CD4-positive, alpha-beta memory T cell (primary cell): ENCODE measurements around the gene TMOD4. TPM values are rescaled to one million over a fixed set of nuclear protein-coding genes. Genes with fewer than 3 reads are reported as not detected.
A peak's percentile ranks its signal among the peaks of the same experiment; 100 is the strongest.

Source experiments
- CTCF ChIA-PET: fragments of 350-600 bp; sonication (Branson Sonifier 250); formaldehyde crosslinking; loops from one replicate; lab custom pipeline; 2021; ENCODE audit warnings: inconsistent platforms; ENCODE audit not compliant: partially characterized antibody; lab: Charles Lee
- POLR2A ChIA-PET: fragments of 350-600 bp; sonication (Branson Sonifier 250); formaldehyde crosslinking; loops from one replicate; lab custom pipeline; 2021; ENCODE audit not compliant: partially characterized antibody; lab: Charles Lee
- DNase-seq, 5 donors: peaks; one replicate each; pipeline versions ENCODE4 v3.0.0 to v3.0.0-alpha.2; 2020 to 2022; ENCODE audit warnings: mixed read lengths in 1 of 5
- H3K27ac ChIP-seq: one replicate; pipeline ENCODE4 v1.7.0; 2013; ENCODE audit warnings: low read depth, low read length
- H3K27me3 ChIP-seq: 2 replicates; pipeline ENCODE4 v1.7.0; 2013; ENCODE audit warnings: mild to moderate bottlenecking, low read length, moderate library complexity; ENCODE audit not compliant: insufficient read depth
- H3K36me3 ChIP-seq: 2 replicates; pipeline ENCODE4 v1.7.0; 2013; ENCODE audit warnings: mild to moderate bottlenecking, low read length, moderate library complexity; ENCODE audit not compliant: insufficient read depth
- H3K4me1 ChIP-seq: 2 replicates; pipeline ENCODE4 v1.7.0; 2013; ENCODE audit warnings: mild to moderate bottlenecking, low read length, moderate library complexity; ENCODE audit not compliant: insufficient read depth
- H3K4me3 ChIP-seq, 2 donors: one replicate each; pipeline ENCODE4 v1.7.0; 2013; ENCODE audit warnings: low read length in 2 of 2, mild to moderate bottlenecking in 1 of 2
- H3K9me3 ChIP-seq, 2 donors: one replicate each; pipeline ENCODE4 v1.7.0; 2013; ENCODE audit warnings: low read length in 2 of 2, control low read depth in 1 of 2; ENCODE audit not compliant: control insufficient read depth in 1 of 2
- H3K27ac Mint-ChIP-seq, 7 donors: one replicate each; pipeline ENCODE4 v1.8.0; 2020 to 2021; ENCODE audit warnings: mixed read lengths in 7 of 7, mild to moderate bottlenecking in 6 of 7, inconsistent platforms in 3 of 7, moderate library complexity in 3 of 7
- H3K27me3 Mint-ChIP-seq, 2 donors: one replicate each; pipeline ENCODE4 v1.8.0; 2020 to 2021; ENCODE audit warnings: mixed read lengths in 2 of 2
- H3K36me3 Mint-ChIP-seq, 2 donors: one replicate each; pipeline ENCODE4 v1.8.0; 2020 to 2021; ENCODE audit warnings: mixed read lengths in 2 of 2, inconsistent platforms in 1 of 2, mild to moderate bottlenecking in 1 of 2
- H3K4me1 Mint-ChIP-seq, 4 donors: one replicate each; pipeline ENCODE4 v1.8.0; 2020 to 2021; ENCODE audit warnings: mixed read lengths in 4 of 4, mild to moderate bottlenecking in 1 of 4
- H3K4me3 Mint-ChIP-seq, 8 donors: one replicate each; pipeline ENCODE4 v1.8.0; 2020 to 2021; ENCODE audit warnings: mixed read lengths in 8 of 8, mild to moderate bottlenecking in 7 of 8, moderate library complexity in 6 of 8, inconsistent platforms in 3 of 8
- H3K9me3 Mint-ChIP-seq, 8 donors: one replicate each; pipeline ENCODE4 v1.8.0; 2020 to 2021; ENCODE audit warnings: mixed read lengths in 8 of 8, mild to moderate bottlenecking in 5 of 8, inconsistent platforms in 3 of 8, moderate library complexity in 1 of 8
- intact Hi-C: fragments of 100-400 bp; cut with micrococcal nuclease; formaldehyde crosslinking; loops from one replicate; pipeline ENCODE4 v1.15.1; 2023
- polyA plus RNA-seq, 2 donors: library from polyadenylated mRNA; unstranded; fragments of 300-500 nt; fragmentation: Illumina TruSeq; gene quantifications; one replicate each; pipeline ENCODE4 v1.2.3, GENCODE V29; 2021
- total RNA-seq, 2 experiments: library from RNA; stranded (reverse); gene quantifications; one replicate each; pipeline ENCODE4 v1.2.3, GENCODE V29; 2021

TMOD4 gene
- total and polyA plus RNA-seq, 4 experiments from 2014 or later, result 6.4 TPM; not detected in 2

GRCh38 chr1:151166505-151166956, 9.2 kb downstream of the TMOD4 start:
- peaks cover 27% of the 10 kb centered on the region for H3K36me3 ChIP-seq
- H3K27ac ChIP-seq, result peak overlapping the region; percentile 73
- Mint-ChIP-seq H3K9me3 (peaks cover 0 to 5% (median 0%) of the 10 kb centered on the region in 8 donors), H3K4me3 (peak overlapping the region; percentile 94 to 100 (median 98)), H3K27me3 (peaks cover 2% of the 10 kb centered on the region in 2 donors), H3K36me3 (peaks cover 35 to 63% of the 10 kb centered on the region in 2 donors), H3K4me1 (peaks cover 26 to 57% (median 43%) of the 10 kb centered on the region in 4 donors), H3K27ac (peak overlapping the region; percentile 93 to 99 (median 98))
- no peak for DNase-seq
- ChIA-PET CTCF (interaction anchor here (0.7 to 3.5 kb wide), 6 partner anchors 9 to 174 kb away, joined by 3 to 17 read pairs (median 5); partner anchors contain the start of genes TMOD4, TNFAIP8L2 and VPS72), POLR2A (interaction anchor here (0.6 to 6.9 kb wide), 18 partner anchors 9 to 811 kb away, joined by 3 to 79 read pairs (median 4); partner anchors contain the start of genes C1orf56, MINDY1, PIP5K1A and PSMD4)
- no peaks in the 10 kb centered on the region for H3K27me3 ChIP-seq
- no peaks in the 10 kb centered on the region for H3K9me3 ChIP-seq
- H3K4me1 ChIP-seq, result peaks cover 36% of the 10 kb centered on the region
- intact Hi-C loops, result loop anchor here (1.0 kb wide), 3 partner anchors 24 to 88 kb away; partner anchors contain the start of genes PIP5K1A, PSMD4 and VPS72
- H3K4me3 ChIP-seq, result peak overlapping the region; percentile 91 to 99

- peaks cover 42% of the 10 kb centered on the region for H3K4me1 ChIP-seq
- POLR2A ChIA-PET, result interaction anchor here (0.6 to 6.9 kb wide), 18 partner anchors 9 to 160 kb away, joined by 3 to 79 read pairs (median 4); partner anchors contain the start of genes C1orf56, MINDY1, PIP5K1A and PSMD4
- peak within 1 kb of the TSS; percentile 73 for H3K27ac ChIP-seq
- intact Hi-C loops, result loop anchor here (1.0 kb wide), 4 partner anchors 9 to 88 kb away; partner anchors contain the start of genes PIP5K1A, PSMD4 and VPS72
- peak within 1 kb of the TSS; percentile 91 to 99 for H3K4me3 ChIP-seq
- no peaks in the 10 kb centered on the region for H3K27me3 ChIP-seq
- Mint-ChIP-seq H3K4me1 (peaks cover 29 to 62% (median 47%) of the 10 kb centered on the region in 4 donors), H3K27ac (peak within 1 kb of the TSS; percentile 93 to 99 (median 98)), H3K27me3 (peaks cover 2% of the 10 kb centered on the region in 2 donors), H3K4me3 (peak within 1 kb of the TSS; percentile 94 to 100 (median 98)), H3K36me3 (peaks cover 34 to 60% of the 10 kb centered on the region in 2 donors), H3K9me3 (peaks cover 0 to 5% (median 0%) of the 10 kb centered on the region in 8 donors)
- CTCF ChIA-PET, result interaction anchor here (0.7 to 3.5 kb wide), 7 partner anchors 9 to 175 kb away, joined by 3 to 17 read pairs (median 5); partner anchors contain the start of genes TMOD4, TNFAIP8L2 and VPS72
- H3K36me3 ChIP-seq, result peaks cover 23% of the 10 kb centered on the region
- DNase-seq, result peak; percentile 97 to 98 (median 97)
- H3K9me3 ChIP-seq, result no peaks in the 10 kb centered on the region
These were observed 9.9 kb downstream of the TMOD4 start, which contains the start of the genes LYSMD1 and SCNM1 for GRCh38 chr1:151165738-151166504. LYSMD1 (minus strand) TSS chr1:151165902; CDS start chr1:151165258, 644 bp downstream. SCNM1 (plus strand) TSS chr1:151166144; CDS start chr1:151166153, 9 bp downstream.

GRCh38 chr1:151165281-151165737, 10.5 kb downstream of the TMOD4 start:
- H3K36me3 Mint-ChIP-seq, result peaks cover 34 to 56% of the 10 kb centered on the region in 2 donors
- peak overlapping the region in 1 of 2 donors; percentile 49 for H3K4me3 ChIP-seq
- H3K27me3 Mint-ChIP-seq, result peaks cover 2% of the 10 kb centered on the region in 2 donors
- H3K36me3 ChIP-seq, result peaks cover 20% of the 10 kb centered on the region
- H3K27me3 ChIP-seq, result no peaks in the 10 kb centered on the region
- no peak for DNase-seq
- peak overlapping the region; percentile 93 to 99 (median 98) for H3K27ac Mint-ChIP-seq
- no peaks in the 10 kb centered on the region for H3K9me3 ChIP-seq
- intact Hi-C loops, result loop anchor here (1.0 kb wide), 1 partner anchor 8 kb away; no protein-coding TSS in a partner anchor
- H3K4me1 Mint-ChIP-seq, result peaks cover 31 to 68% (median 51%) of the 10 kb centered on the region in 4 donors
- ChIA-PET CTCF (interaction anchor here (1.2 kb wide), 2 partner anchors 9 to 66 kb away, joined by 6 to 10 read pairs; partner anchors contain the start of gene TNFAIP8L2), POLR2A (interaction anchor here (0.6 to 6.9 kb wide), 11 partner anchors 8 to 159 kb away, joined by 3 to 79 read pairs (median 6); partner anchors contain the start of genes C1orf56, MINDY1, PIP5K1A and PSMD4)
- peaks cover 48% of the 10 kb centered on the region for H3K4me1 ChIP-seq
- peak overlapping the region; percentile 73 for H3K27ac ChIP-seq
- peaks cover 0 to 5% (median 0%) of the 10 kb centered on the region in 8 donors for H3K9me3 Mint-ChIP-seq
- peak overlapping the region; percentile 94 to 100 (median 98) for H3K4me3 Mint-ChIP-seq

- no peak for DNase-seq
- ChIA-PET POLR2A (interaction anchor here (0.6 to 6.9 kb wide), 8 partner anchors 8 to 159 kb away, joined by 3 to 79 read pairs (median 6); partner anchors contain the start of genes C1orf56, MINDY1, PIP5K1A and TNFAIP8L2), CTCF (interaction anchor here (1.2 kb wide), 2 partner anchors 9 to 65 kb away, joined by 6 to 10 read pairs; partner anchors contain the start of gene TNFAIP8L2)
- Histone ChIP-seq H3K9me3 (no peaks in the 10 kb centered on the region), H3K27ac (peak overlapping the region; percentile 73), H3K4me1 (peaks cover 53% of the 10 kb centered on the region), H3K36me3 (peaks cover 15% of the 10 kb centered on the region), H3K4me3 (no peak overlapping the region), H3K27me3 (no peaks in the 10 kb centered on the region)
- H3K27me3 Mint-ChIP-seq, result peaks cover 2% of the 10 kb centered on the region in 2 donors
- H3K36me3 Mint-ChIP-seq, result peaks cover 35 to 55% of the 10 kb centered on the region in 2 donors
- intact Hi-C loops, result loop anchor here (1.0 kb wide), 1 partner anchor 8 kb away; no protein-coding TSS in a partner anchor
- H3K27ac Mint-ChIP-seq, result peak overlapping the region in 5 of 7 donors; percentile 26 to 98 (median 63)
- peaks cover 0 to 5% (median 0%) of the 10 kb centered on the region in 8 donors for H3K9me3 Mint-ChIP-seq
- H3K4me3 Mint-ChIP-seq, result peak overlapping the region in 7 of 8 donors; percentile 49 to 100 (median 96)
- H3K4me1 Mint-ChIP-seq, result peaks cover 34 to 73% (median 55%) of the 10 kb centered on the region in 4 donors
These were observed 11.0 kb downstream of the TMOD4 start for GRCh38 chr1:151164732-151165280.

- peaks cover 38 to 52% of the 10 kb centered on the region in 2 donors for H3K36me3 Mint-ChIP-seq
- Histone ChIP-seq H3K27me3 (no peaks in the 10 kb centered on the region), H3K4me1 (peaks cover 57% of the 10 kb centered on the region), H3K9me3 (no peaks in the 10 kb centered on the region), H3K27ac (peak overlapping the region; percentile 13), H3K36me3 (peaks cover 13% of the 10 kb centered on the region), H3K4me3 (no peak overlapping the region)
- no peaks in the 10 kb centered on the region for H3K9me3 Mint-ChIP-seq
- peak overlapping the region; percentile 48 to 100 (median 80) for H3K4me3 Mint-ChIP-seq
- no peaks in the 10 kb centered on the region for H3K27me3 Mint-ChIP-seq
- H3K4me1 Mint-ChIP-seq, result peaks cover 34 to 75% (median 53%) of the 10 kb centered on the region in 4 donors
- intact Hi-C loops, result loop anchor here (5.0 kb wide), 5 partner anchors 33 to 597 kb away; partner anchors contain the start of genes MINDY1, PI4KB, PRUNE1 and PSMD4
- H3K27ac Mint-ChIP-seq, result peak overlapping the region; percentile 84 to 94 (median 91)
- ChIA-PET CTCF (interaction anchor here (4.0 to 6.5 kb wide), 3 partner anchors 30 to 135 kb away, joined by 25 to 324 read pairs (median 80); partner anchors contain the start of gene VPS72), POLR2A (interaction anchor here (0.7 to 7.8 kb wide), 5 partner anchors 9 to 103 kb away, joined by 3 to 79 read pairs (median 3); partner anchors contain the start of genes LYSMD1, SCNM1 and VPS72)
- DNase-seq, result no peak
These were observed 16.4 kb downstream of the TMOD4 start for GRCh38 chr1:151159373-151159772.
